ENCODE data around the gene EEF1AKMT1. TPM values are rescaled to one million over a fixed set of nuclear protein-coding genes. Genes with fewer than 3 reads are reported as not detected.

EEF1AKMT1 gene
- total RNA-seq, 1 experiment from 2014 or later: 8.9 TPM

GRCh38 chr13:20779405-20779804, 5.6 kb upstream of the EEF1AKMT1 start:
- Histone ChIP-seq H3K4me2 (no peak overlapping the region), H3K27ac (no peak overlapping the region), H2AFZ (no peak overlapping the region), H3K27me3 (ENCODE audit: insufficient read depth, low read depth) (no peaks in the 10 kb centered on the region), H3K36me3 (ENCODE audit: low read depth) (no peaks in the 10 kb centered on the region; the same call in 1 of the 2 replicates), H3F3A (ENCODE audit: insufficient read depth, low read depth) (peaks cover 19% of the 10 kb centered on the region), H3K4me1 (replicated peaks; ENCODE audit: insufficient read depth) (no peaks in the 10 kb centered on the region), H4K20me1 (ENCODE audit: insufficient read depth) (no peaks in the 10 kb centered on the region), H3K9me3 (ENCODE audit: insufficient read depth, low read depth) (no peaks in the 10 kb centered on the region), H3K79me2 (ENCODE audit: low read depth) (no peaks in the 10 kb centered on the region), H3K4me3 (no peak overlapping the region), H3K9me2 (ENCODE audit: insufficient read depth) (no peaks in the 10 kb centered on the region)
- no TSS peak for BruUV-seq (replicated peaks)
- intact Hi-C loops (cut with micrococcal nuclease; ENCODE audit: unreplicated experiment): no loop called here
- POLR2A ChIA-PET (ENCODE audit: unreplicated experiment): no interaction called here
- CTCF ChIA-PET: no interaction called here
- DNase-seq: no peak
- TF ChIP-seq CTCF (conservative IDR thresholded peaks at IDR 0.05) (no peak), EZH2 (IDR thresholded peaks at IDR 0.05; ENCODE audit: low read depth) (no peak)

- no peaks in the 10 kb centered on the region for H3K9me3 ChIP-seq (ENCODE audit: insufficient read depth, low read depth)
- peaks cover 23% of the 10 kb centered on the region for H3F3A ChIP-seq (ENCODE audit: insufficient read depth, low read depth)
- H4K20me1 ChIP-seq (ENCODE audit: insufficient read depth): no peaks in the 10 kb centered on the region
- H3K27me3 ChIP-seq (ENCODE audit: insufficient read depth, low read depth): no peaks in the 10 kb centered on the region
- H3K36me3 ChIP-seq (ENCODE audit: low read depth): no peaks in the 10 kb centered on the region; the same call in 1 of the 2 replicates
- H3K27ac ChIP-seq: no peak overlapping the region
- ChIA-PET CTCF (no interaction called here), POLR2A (ENCODE audit: unreplicated experiment) (no interaction called here)
- no peak for TF ChIP-seq CTCF (conservative IDR thresholded peaks at IDR 0.05)
- no peak for TF ChIP-seq EZH2 (IDR thresholded peaks at IDR 0.05; ENCODE audit: low read depth)
- DNase-seq: no peak
- H3K4me1 ChIP-seq (replicated peaks; ENCODE audit: insufficient read depth): no peaks in the 10 kb centered on the region
- H2AFZ ChIP-seq: no peak overlapping the region
- H3K4me2 ChIP-seq: no peak overlapping the region
- BruUV-seq (replicated peaks): no TSS peak
- H3K9me2 ChIP-seq (ENCODE audit: insufficient read depth): no peaks in the 10 kb centered on the region
- H3K79me2 ChIP-seq (ENCODE audit: low read depth): no peaks in the 10 kb centered on the region
- no peak overlapping the region for H3K4me3 ChIP-seq
- intact Hi-C loops (cut with micrococcal nuclease; ENCODE audit: unreplicated experiment): no loop called here
These were observed 4.5 kb upstream of the EEF1AKMT1 start for GRCh38 chr13:20778311-20778710.

- no peaks in the 10 kb centered on the region for H4K20me1 ChIP-seq (ENCODE audit: insufficient read depth)
- H3K4me1 ChIP-seq (replicated peaks; ENCODE audit: insufficient read depth): peaks cover 8% of the 10 kb centered on the region
- no peak overlapping the region for H3K27ac ChIP-seq
- no peak overlapping the region for H3K4me3 ChIP-seq
- H2AFZ ChIP-seq: no peak overlapping the region
- H3K27me3 ChIP-seq (ENCODE audit: insufficient read depth, low read depth): no peaks in the 10 kb centered on the region
- DNase-seq: no peak
- H3K4me2 ChIP-seq: no peak overlapping the region
- ChIA-PET POLR2A (ENCODE audit: unreplicated experiment) (no interaction called here), CTCF (no interaction called here)
- no peaks in the 10 kb centered on the region; the same call in 1 of the 2 replicates for H3K36me3 ChIP-seq (ENCODE audit: low read depth)
- BruUV-seq (replicated peaks): no TSS peak
- no peaks in the 10 kb centered on the region for H3K9me3 ChIP-seq (ENCODE audit: insufficient read depth, low read depth)
- peaks cover 23% of the 10 kb centered on the region for H3F3A ChIP-seq (ENCODE audit: insufficient read depth, low read depth)
- H3K79me2 ChIP-seq (ENCODE audit: low read depth): peaks cover 9% of the 10 kb centered on the region
- intact Hi-C loops (cut with micrococcal nuclease; ENCODE audit: unreplicated experiment): no loop called here
- no peak for TF ChIP-seq CTCF (conservative IDR thresholded peaks at IDR 0.05)
- TF ChIP-seq EZH2 (IDR thresholded peaks at IDR 0.05; ENCODE audit: low read depth): no peak
- no peaks in the 10 kb centered on the region for H3K9me2 ChIP-seq (ENCODE audit: insufficient read depth)
These were observed 3.0 kb upstream of the EEF1AKMT1 start for GRCh38 chr13:20776751-20777150.
